AG10803 (cell line): Measurements from ENCODE around the gene CLSTN2.

Source experiments
- DNase-seq: peaks from one replicate; pipeline ENCODE4 v3.0.0; 2010; ENCODE audit warnings: low read depth
- H3K4me3 ChIP-seq: 2 replicates; pipeline ENCODE4 v1.5.1; 2011; ENCODE audit warnings: mild to moderate bottlenecking, low read length, control low read depth
- CTCF ChIP-seq: conservative IDR thresholded peaks from 2 replicates; pipeline ENCODE4 v1.5.1; 2011; ENCODE audit warnings: mild to moderate bottlenecking, low read length, control low read depth, inconsistent platforms

CLSTN2 gene

GRCh38 chr3:140597364-140597763 lies 662.4 kb downstream of the CLSTN2 start:
- no peak for TF ChIP-seq CTCF
- DNase-seq, result no peak
- H3K4me3 ChIP-seq, result no peak overlapping the region

- no peak for DNase-seq
- no peak overlapping the region for H3K4me3 ChIP-seq
- no peak for TF ChIP-seq CTCF
These were observed 662.8 kb downstream of the CLSTN2 start for GRCh38 chr3:140597792-140598191.

- no peak overlapping the region for H3K4me3 ChIP-seq
- TF ChIP-seq CTCF, result no peak
- DNase-seq, result no peak
These were observed 664.0 kb downstream of the CLSTN2 start for GRCh38 chr3:140599009-140599408.

GRCh38 chr3:140599496-140599895 lies 664.5 kb downstream of the CLSTN2 start:
- no peak for TF ChIP-seq CTCF
- no peak overlapping the region for H3K4me3 ChIP-seq
- no peak for DNase-seq

- no peak for DNase-seq
- TF ChIP-seq CTCF, result no peak
These were observed 666.9 kb downstream of the CLSTN2 start for GRCh38 chr3:140601881-140602280.

GRCh38 chr3:140602781-140603180 lies 667.8 kb downstream of the CLSTN2 start:
- H3K4me3 ChIP-seq, result no peak overlapping the region
- no peak for TF ChIP-seq CTCF
- no peak for DNase-seq

More at GRCh38 chr3:140601881-140602280, 666.9 kb downstream of the CLSTN2 start:
- no peak overlapping the region for H3K4me3 ChIP-seq

GRCh38 chr3:140603766-140604165 lies 668.8 kb downstream of the CLSTN2 start:
- TF ChIP-seq CTCF, result no peak
- no peak for DNase-seq
- no peak overlapping the region for H3K4me3 ChIP-seq
